GM21528 (cell line): ENCODE data around the gene WDR35.

Source experiments
- ATAC-seq: cut with Tn5 transposase; IDR thresholded peaks from one replicate; pipeline ENCODE4 v1.9.1; 2021; ENCODE audit warnings: mild to moderate bottlenecking, moderate library complexity; ENCODE audit not compliant: unreplicated experiment, low FRiP score

Gene WDR35

DNA sequence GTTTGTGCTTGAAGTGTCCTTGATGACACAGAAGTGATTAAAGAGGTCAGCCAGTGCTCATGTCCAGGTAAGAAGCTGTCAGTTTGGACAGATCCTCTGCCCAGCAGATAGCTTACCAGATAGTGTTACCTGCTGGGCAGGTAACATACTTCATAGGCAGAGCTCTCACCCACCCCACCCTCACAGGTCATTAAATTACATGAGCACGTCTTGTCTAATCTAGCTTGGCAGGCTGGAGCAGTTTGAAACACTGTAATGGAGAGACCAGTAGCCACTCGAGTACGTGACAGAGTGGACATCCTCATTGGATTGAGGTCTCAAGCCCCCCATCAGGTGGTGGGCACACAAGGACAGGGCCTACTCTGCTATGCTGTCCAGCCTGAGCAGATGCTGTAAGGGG lies 115.2 kb downstream of the WDR35 start:
- ATAC-seq: no peak

DNA sequence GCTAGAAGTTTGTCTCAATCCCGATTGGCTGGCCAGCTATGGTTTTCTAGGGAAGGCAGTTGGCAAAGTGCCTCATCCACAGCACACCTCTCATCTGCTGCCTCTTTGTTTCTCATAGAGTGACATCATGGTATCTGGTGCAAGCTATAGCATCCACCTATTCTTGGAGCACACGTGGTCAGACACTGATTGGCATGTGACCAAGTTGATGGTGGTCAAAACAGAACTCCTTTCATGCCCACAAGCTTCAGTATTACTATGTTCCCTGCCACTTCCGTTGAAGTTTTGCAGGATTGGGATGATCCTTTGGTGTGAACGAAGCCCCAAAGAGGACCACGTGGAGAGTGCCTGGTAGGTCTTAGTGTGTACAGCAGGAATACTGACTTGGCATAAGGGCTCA lies 116.9 kb downstream of the WDR35 start:
- ATAC-seq: no peak

DNA sequence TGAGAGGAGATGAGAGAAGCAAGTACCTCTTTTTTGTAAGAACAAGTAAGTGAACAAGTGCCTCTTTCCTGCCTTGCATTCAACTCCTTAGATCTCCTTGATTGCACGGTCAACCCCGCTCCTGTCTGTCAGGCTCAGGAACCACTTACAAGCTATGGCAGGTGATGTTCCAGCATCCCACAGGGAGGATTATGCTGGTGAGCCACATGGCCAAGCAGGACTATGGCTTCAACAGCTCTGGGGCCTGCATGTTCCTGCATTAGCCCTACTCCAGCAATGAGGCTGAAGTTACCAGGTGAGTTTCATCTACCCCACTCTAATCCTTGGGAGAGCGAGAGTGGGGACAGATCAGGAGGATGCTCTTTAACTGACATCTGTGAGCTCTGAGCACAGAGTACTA lies 117.6 kb downstream of the WDR35 start:
- ATAC-seq: no peak

DNA sequence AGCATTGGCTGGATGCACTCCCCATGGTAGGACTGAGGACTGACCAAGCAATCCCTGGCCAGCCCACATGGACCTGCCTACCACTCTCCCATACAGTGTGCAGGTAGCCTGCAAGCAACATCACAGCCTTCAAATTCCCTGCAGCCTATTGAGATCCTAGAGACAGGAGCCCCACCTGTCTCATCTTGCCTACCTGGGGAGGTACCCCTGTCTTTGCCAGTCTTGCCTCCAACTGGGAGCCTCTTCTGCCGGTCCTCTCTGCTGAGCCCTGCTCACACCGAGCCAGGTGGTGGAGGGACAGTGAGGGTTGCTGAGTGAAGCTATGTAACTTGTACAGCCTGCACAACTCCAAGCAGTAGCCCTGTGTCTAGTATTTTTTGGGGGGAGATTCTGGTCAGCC lies 118.1 kb downstream of the WDR35 start:
- ATAC-seq: no peak

GRCh38 chr2:19870792-19871191 lies 119.1 kb downstream of the WDR35 start:
- no peak for ATAC-seq

DNA sequence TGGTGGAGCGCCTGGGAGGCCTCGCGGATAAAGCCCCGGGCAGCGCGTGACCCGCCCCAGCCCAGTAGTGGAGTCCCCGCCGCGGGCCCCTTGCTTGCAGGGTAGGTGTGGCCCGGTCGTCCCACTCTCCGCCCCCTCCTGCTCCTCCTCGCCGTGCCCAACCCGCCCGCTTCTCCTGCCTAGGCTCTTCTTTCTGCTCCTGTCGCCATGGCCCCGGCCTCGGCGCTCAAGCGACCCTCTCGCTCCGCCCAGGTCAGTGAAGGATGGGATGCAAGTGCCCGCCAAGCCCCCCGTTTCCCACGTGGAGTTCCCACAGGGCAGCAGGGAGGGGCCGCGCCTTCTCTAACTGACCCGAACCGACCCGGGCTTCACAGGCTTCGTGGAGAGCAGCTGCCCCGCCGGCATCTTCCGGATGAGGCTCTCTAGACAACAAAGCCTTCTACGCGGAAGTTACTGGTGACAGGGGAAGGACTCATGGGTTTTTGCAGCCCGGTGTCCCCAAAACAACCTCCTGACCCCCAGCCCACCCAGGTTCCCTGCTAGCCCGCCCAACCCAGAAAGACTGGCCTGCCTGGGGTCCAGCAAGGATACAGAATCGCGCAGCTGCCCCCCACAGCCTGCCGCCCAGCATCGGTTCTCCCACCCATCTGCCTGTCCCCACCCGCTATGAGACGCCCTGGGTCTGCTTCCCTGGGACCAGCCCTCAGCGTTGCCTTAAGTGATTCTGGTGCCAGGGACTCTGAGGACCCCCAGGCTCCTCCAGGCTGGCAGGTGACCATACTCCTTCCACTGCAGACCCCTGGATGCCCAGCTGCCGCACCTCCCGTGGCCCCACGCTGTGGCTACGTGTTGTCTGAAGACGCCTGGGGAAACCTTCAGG lies 121.0 kb downstream of the WDR35 start:
- ATAC-seq: peak; percentile 85

GRCh38 chr2:19868224-19868623 lies 121.7 kb downstream of the WDR35 start:
- no peak for ATAC-seq

DNA sequence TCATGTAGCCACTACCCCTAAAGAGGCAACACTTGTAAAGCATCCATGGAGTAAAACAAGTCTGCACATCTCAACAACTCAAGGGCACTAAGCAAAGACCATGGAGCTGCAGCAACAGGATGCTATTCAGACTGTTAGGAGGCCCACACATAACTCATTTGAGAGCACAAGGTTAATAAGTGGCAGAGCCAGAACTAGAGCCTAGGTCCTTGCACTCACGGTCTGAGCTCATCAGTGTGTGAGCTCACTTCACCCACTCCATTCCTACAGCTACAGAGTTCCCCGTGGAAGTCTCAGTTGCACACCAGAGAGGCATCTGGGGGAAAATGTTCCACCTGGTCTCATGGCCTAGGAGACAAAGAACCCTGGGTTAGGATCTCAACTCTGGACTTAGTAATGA lies 123.1 kb downstream of the WDR35 start:
- ATAC-seq: peak; percentile 38

GRCh38 chr2:19865151-19865550 lies 124.8 kb downstream of the WDR35 start:
- ATAC-seq: no peak

- ATAC-seq: no peak
These were observed 125.5 kb downstream of the WDR35 start for GRCh38 chr2:19864381-19864780.

DNA sequence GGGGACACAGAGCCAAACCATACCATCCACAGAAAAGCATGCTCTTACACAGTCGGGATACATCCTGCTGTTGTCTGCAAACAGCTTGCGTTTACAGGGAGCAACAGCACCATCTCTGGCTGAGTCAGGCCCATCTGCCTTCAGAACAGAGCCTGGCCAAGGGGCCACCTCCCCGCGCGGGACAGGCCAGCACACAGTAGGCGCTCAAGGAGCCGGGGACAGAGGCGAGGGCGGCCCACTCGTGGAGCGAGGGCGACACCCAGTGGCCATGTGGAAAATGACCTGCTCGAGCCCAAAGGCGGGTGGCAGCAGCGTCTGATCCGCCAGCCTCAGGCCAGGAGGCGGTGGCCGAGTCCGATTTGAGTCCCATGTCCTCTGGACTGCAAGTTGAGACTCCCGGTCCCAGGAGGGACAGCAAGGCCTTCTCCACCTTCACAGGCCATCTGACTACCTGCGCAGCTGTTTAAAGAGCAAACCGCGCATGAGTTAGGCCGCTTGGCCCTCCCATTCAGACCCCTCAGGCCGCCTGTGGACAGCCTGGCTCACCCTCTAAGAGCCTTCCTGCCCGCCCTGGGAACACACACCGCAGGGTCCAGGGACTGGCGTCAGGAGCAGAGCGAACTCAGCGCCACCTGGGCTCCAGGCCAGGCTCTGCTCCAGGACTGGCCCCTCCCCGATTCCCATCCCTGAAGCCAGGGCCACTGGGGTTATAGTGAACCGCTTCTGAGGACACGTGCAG lies 126.4 kb downstream of the WDR35 start:
- peak; percentile 69 for ATAC-seq

DNA sequence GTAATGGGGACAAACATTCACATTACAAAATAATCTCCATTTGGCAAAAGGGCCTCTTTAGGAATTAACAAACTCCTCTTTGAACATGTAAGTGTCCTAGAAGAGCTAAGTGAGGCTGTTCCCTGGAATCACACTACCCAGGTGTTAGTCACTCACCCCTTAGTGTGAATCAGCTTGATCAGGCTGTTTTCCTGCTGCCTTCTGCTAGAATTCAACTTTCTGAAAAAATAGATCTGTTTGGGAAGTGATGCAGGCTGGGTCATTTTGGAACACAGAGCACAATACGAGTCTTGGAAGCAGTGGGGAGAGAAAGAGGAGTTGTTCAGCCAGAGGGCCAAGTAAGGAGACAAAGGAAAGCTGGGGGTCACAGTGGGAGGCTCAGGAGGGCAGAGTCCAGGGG lies 128.1 kb downstream of the WDR35 start:
- ATAC-seq: no peak
